ENCODE data around the gene SNTG2. TPM values are rescaled to one million over a fixed set of nuclear protein-coding genes. Genes with fewer than 3 reads are reported as not detected.

The SNTG2 gene
- polyA plus RNA-seq, 3 donors, result not detected

GRCh38 chr2:1169291-1169949 lies 218.8 kb downstream of the SNTG2 start:
- 91% methylated on average over 10 of the region's 13 CpGs for WGBS (ENCODE audit: insufficient coverage)
- Histone ChIP-seq H3K9ac (ENCODE audit: insufficient read depth, low read length, poor library complexity, severe bottlenecking) (no peak overlapping the region), H3K79me2 (ENCODE audit: insufficient read depth, low read length) (no peaks in the 10 kb centered on the region), H3K4me3 (replicated peaks in 1 of 3; ENCODE audit: low read depth in 2 of 3, low read length in 3 of 3) (no peak overlapping the region), H4K20me1 (ENCODE audit: insufficient read depth, low read length) (no peaks in the 10 kb centered on the region), H3K9me3 (replicated peaks in 1 of 2; ENCODE audit: control insufficient read depth in 1 of 2, insufficient read depth in 1 of 2, low read length in 2 of 2) (peaks cover 19 to 27% of the 10 kb centered on the region in 2 donors), H3K4me2 (replicated peaks; ENCODE audit: extremely low read depth, low read length, poor library complexity, severe bottlenecking) (no peak overlapping the region), H3K27ac (ENCODE audit: low read depth in 1 of 2, low read length in 2 of 2) (no peak overlapping the region), H3K36me3 (replicated peaks in 1 of 2; ENCODE audit: control insufficient read depth in 1 of 2, insufficient read depth in 2 of 2, low read length in 2 of 2) (no peaks in the 10 kb centered on the region), H3K27me3 (ENCODE audit: control insufficient read depth in 2 of 2, insufficient read depth in 2 of 2, low read length in 2 of 2) (no peaks in the 10 kb centered on the region), H2AFZ (ENCODE audit: insufficient read depth, low read depth, low read length, poor library complexity, severe bottlenecking) (no peak overlapping the region), H3K4me1 (ENCODE audit: control insufficient read depth in 1 of 2, insufficient read depth in 2 of 2, low read length in 2 of 2) (no peaks in the 10 kb centered on the region)
- peaks cover 14 to 26% (median 20%) of the 10 kb centered on the region in 7 donors for H3K9me3 Mint-ChIP-seq
- no peaks in the 10 kb centered on the region for H3K36me3 Mint-ChIP-seq
- H3K4me1 Mint-ChIP-seq, result no peaks in the 10 kb centered on the region
- H3K27ac Mint-ChIP-seq, result peak overlapping the region in 1 of 7 donors; percentile 16
- H3K27me3 Mint-ChIP-seq (ENCODE audit: low read depth in 3 of 3), result peaks cover 0 to 6% (median 3%) of the 10 kb centered on the region in 3 donors
- TF ChIP-seq, protein P1, sequence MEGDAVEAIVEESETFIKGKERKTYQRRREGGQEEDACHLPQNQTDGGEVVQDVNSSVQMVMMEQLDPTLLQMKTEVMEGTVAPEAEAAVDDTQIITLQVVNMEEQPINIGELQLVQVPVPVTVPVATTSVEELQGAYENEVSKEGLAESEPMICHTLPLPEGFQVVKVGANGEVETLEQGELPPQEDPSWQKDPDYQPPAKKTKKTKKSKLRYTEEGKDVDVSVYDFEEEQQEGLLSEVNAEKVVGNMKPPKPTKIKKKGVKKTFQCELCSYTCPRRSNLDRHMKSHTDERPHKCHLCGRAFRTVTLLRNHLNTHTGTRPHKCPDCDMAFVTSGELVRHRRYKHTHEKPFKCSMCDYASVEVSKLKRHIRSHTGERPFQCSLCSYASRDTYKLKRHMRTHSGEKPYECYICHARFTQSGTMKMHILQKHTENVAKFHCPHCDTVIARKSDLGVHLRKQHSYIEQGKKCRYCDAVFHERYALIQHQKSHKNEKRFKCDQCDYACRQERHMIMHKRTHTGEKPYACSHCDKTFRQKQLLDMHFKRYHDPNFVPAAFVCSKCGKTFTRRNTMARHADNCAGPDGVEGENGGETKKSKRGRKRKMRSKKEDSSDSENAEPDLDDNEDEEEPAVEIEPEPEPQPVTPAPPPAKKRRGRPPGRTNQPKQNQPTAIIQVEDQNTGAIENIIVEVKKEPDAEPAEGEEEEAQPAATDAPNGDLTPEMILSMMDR (IDR thresholded peaks at IDR 0.05), result no peak
- intact Hi-C loops (cut with micrococcal nuclease), result no loop called here
- DNase-seq, result no peak
- no peak overlapping the region for H3K4me3 Mint-ChIP-seq

DNA sequence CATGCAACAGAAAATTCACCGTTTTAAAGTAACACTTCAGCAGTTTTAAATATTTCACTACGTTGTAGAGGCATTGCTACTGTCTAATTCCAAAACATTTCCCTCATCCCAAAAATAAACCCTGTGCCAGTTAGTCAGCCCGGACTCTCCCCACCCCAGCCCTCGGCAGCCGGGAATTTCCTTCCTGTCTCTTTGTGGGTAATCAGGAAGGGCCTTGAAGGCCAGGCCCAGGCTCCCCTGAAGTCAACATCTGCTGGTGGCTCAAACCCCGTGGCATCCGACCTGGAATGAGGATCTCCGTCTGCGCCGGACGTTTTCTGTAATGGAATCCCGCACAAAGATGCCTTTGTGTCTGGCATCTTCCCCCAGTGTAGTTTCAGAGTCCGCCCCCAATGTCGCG lies 219.6 kb downstream of the SNTG2 start:
- Histone ChIP-seq H3K9ac (ENCODE audit: insufficient read depth, low read length, poor library complexity, severe bottlenecking) (no peak overlapping the region), H3K27me3 (ENCODE audit: control insufficient read depth in 2 of 2, insufficient read depth in 2 of 2, low read length in 2 of 2) (no peaks in the 10 kb centered on the region), H3K4me1 (ENCODE audit: control insufficient read depth in 1 of 2, insufficient read depth in 2 of 2, low read length in 2 of 2) (no peaks in the 10 kb centered on the region), H2AFZ (ENCODE audit: insufficient read depth, low read depth, low read length, poor library complexity, severe bottlenecking) (no peak overlapping the region), H3K79me2 (ENCODE audit: insufficient read depth, low read length) (no peaks in the 10 kb centered on the region), H3K9me3 (replicated peaks in 1 of 2; ENCODE audit: control insufficient read depth in 1 of 2, insufficient read depth in 1 of 2, low read length in 2 of 2) (peaks cover 18 to 27% of the 10 kb centered on the region in 2 donors), H4K20me1 (ENCODE audit: insufficient read depth, low read length) (no peaks in the 10 kb centered on the region), H3K4me3 (replicated peaks in 1 of 3; ENCODE audit: low read depth in 2 of 3, low read length in 3 of 3) (no peak overlapping the region), H3K36me3 (replicated peaks in 1 of 2; ENCODE audit: control insufficient read depth in 1 of 2, insufficient read depth in 2 of 2, low read length in 2 of 2) (no peaks in the 10 kb centered on the region), H3K27ac (ENCODE audit: low read depth in 1 of 2, low read length in 2 of 2) (no peak overlapping the region), H3K4me2 (replicated peaks; ENCODE audit: extremely low read depth, low read length, poor library complexity, severe bottlenecking) (no peak overlapping the region)
- H3K36me3 Mint-ChIP-seq, result no peaks in the 10 kb centered on the region
- no peak overlapping the region for H3K4me3 Mint-ChIP-seq
- WGBS (ENCODE audit: insufficient coverage), result 86% methylated on average over 15 of the region's 15 CpGs
- TF ChIP-seq, protein P1 (IDR thresholded peaks at IDR 0.05), result no peak
- peaks cover 0 to 6% (median under 1%) of the 10 kb centered on the region in 3 donors for H3K27me3 Mint-ChIP-seq (ENCODE audit: low read depth in 3 of 3)
- no peaks in the 10 kb centered on the region for H3K4me1 Mint-ChIP-seq
- H3K9me3 Mint-ChIP-seq, result peaks cover 14 to 24% (median 20%) of the 10 kb centered on the region in 7 donors
- intact Hi-C loops (cut with micrococcal nuclease), result no loop called here
- H3K27ac Mint-ChIP-seq, result no peak overlapping the region
- no peak for DNase-seq

Data from CD14-positive monocyte (primary cell).